Osteoblast (primary cell): ENCODE data around the gene MYOM1. TPM values are rescaled to one million over a fixed set of nuclear protein-coding genes. Genes with fewer than 3 reads are reported as not detected.

Experiments used
- DNase-seq: peaks from one replicate; pipeline ENCODE4 v3.0.0; 2011; ENCODE audit warnings: low spot score, mixed read lengths; ENCODE audit not compliant: insufficient read length; ENCODE audit errors: missing footprints
- H2AFZ ChIP-seq: 2 replicates; pipeline ENCODE4 v1.6.0; 2011; ENCODE audit warnings: mild to moderate bottlenecking, low read length
- H3K27ac ChIP-seq: 2 replicates; pipeline ENCODE4 v1.5.1; 2011; ENCODE audit warnings: mild to moderate bottlenecking, low read depth, low read length, moderate library complexity
- H3K27me3 ChIP-seq: 2 replicates; pipeline ENCODE4 v1.6.0; 2012; ENCODE audit warnings: mild to moderate bottlenecking, control low read depth, inconsistent platforms, low read length, moderate library complexity; ENCODE audit not compliant: insufficient read depth
- H3K36me3 ChIP-seq: 2 replicates; pipeline ENCODE4 v1.5.1; 2011; ENCODE audit warnings: mild to moderate bottlenecking, low read length, control low read depth, moderate library complexity; ENCODE audit not compliant: insufficient read depth
- H3K4me1 ChIP-seq: 2 replicates; pipeline ENCODE4 v1.5.1; 2011; ENCODE audit warnings: mild to moderate bottlenecking, low read length, control low read depth, moderate library complexity; ENCODE audit not compliant: insufficient read depth
- H3K4me2 ChIP-seq: 2 replicates; pipeline ENCODE4 v1.6.0; 2011; ENCODE audit warnings: mild to moderate bottlenecking, low read length; ENCODE audit not compliant: insufficient read depth
- H3K4me3 ChIP-seq: fragments of 200-600 bp; sonication (generic); 3 replicates; pipeline ENCODE4 v1.5.1; 2012; ENCODE audit warnings: mild to moderate bottlenecking, low read length, inconsistent platforms; ENCODE audit not compliant: insufficient read depth
- H3K79me2 ChIP-seq: 2 replicates; pipeline ENCODE4 v1.6.0; 2012; ENCODE audit warnings: mild to moderate bottlenecking, low read length, control low read depth, inconsistent platforms; ENCODE audit not compliant: insufficient read depth
- H3K9me3 ChIP-seq: 2 replicates; pipeline ENCODE4 v1.5.1; 2011; ENCODE audit warnings: low read depth, low read length, control low read depth
- H4K20me1 ChIP-seq: 2 replicates; pipeline ENCODE4 v1.6.0; 2012; ENCODE audit warnings: mild to moderate bottlenecking, low read length, control low read depth; ENCODE audit not compliant: insufficient read depth
- total RNA-seq: library from RNA; depleted of rRNA; stranded (reverse); fragments of >200 nt; gene quantifications from 2 replicates; pipeline ENCODE4 v1.2.3, GENCODE V29; 2012
- TF ChIP-seq, protein P1 (sequence below): IDR thresholded peaks from 2 replicates; pipeline ENCODE4 v1.5.1; 2011; ENCODE audit warnings: mild to moderate bottlenecking, low read depth, low read length, moderate library complexity; ENCODE audit errors: extremely low read depth

The MYOM1 gene
- total RNA-seq, 1 donor, result 1.8 TPM

DNA sequence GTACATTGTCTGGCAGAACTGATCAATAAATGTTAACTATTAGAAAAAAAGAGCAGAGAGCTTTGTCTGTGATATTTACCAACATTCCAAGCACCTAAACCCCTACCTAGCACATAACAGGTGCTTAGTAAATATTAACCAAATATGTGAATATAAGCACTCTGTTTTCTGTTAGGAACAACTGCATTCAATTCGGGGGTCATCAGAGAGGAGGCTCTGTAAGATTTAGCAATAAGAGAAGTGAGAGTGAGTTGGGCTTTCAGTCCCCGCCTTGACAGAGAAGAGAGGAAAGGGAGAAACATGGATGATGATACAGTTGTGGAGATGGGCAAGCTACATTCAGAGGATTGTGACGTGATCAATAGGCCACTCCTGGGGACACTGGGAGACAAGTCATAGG, 47.7 kb downstream of the MYOM1 start:
- Histone ChIP-seq H3K9me3 (no peaks in the 10 kb centered on the region), H4K20me1 (no peaks in the 10 kb centered on the region), H3K79me2 (no peaks in the 10 kb centered on the region), H3K4me3 (no peak overlapping the region), H3K27me3 (no peaks in the 10 kb centered on the region), H3K36me3 (no peaks in the 10 kb centered on the region), H3K4me1 (no peaks in the 10 kb centered on the region), H3K27ac (no peak overlapping the region), H2AFZ (no peak overlapping the region), H3K4me2 (no peak overlapping the region)
- TF ChIP-seq, protein P1, sequence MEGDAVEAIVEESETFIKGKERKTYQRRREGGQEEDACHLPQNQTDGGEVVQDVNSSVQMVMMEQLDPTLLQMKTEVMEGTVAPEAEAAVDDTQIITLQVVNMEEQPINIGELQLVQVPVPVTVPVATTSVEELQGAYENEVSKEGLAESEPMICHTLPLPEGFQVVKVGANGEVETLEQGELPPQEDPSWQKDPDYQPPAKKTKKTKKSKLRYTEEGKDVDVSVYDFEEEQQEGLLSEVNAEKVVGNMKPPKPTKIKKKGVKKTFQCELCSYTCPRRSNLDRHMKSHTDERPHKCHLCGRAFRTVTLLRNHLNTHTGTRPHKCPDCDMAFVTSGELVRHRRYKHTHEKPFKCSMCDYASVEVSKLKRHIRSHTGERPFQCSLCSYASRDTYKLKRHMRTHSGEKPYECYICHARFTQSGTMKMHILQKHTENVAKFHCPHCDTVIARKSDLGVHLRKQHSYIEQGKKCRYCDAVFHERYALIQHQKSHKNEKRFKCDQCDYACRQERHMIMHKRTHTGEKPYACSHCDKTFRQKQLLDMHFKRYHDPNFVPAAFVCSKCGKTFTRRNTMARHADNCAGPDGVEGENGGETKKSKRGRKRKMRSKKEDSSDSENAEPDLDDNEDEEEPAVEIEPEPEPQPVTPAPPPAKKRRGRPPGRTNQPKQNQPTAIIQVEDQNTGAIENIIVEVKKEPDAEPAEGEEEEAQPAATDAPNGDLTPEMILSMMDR, result no peak
- DNase-seq, result no peak

DNA sequence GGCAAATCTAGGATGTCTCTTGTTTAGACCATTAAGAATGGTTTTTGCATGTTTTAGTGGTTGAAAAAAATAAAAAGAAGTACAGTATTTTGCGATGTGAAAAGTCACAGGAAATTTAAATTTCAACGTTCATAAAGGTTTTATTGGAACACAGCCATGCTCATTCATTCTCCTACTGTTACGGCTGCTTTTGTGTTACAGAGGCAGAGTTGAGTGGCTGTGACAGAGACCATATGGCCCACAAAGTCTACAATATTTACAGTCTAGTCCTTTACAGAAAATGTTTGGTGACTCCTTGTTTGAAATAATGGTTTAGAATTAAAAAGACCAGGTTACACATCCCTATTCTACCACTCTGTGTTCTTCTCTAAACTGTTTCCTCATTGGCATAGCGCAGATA, 48.1 kb downstream of the MYOM1 start:
- TF ChIP-seq, protein P1, result no peak
- Histone ChIP-seq H3K27ac (no peak overlapping the region), H3K79me2 (no peaks in the 10 kb centered on the region), H3K4me1 (no peaks in the 10 kb centered on the region), H4K20me1 (no peaks in the 10 kb centered on the region), H3K27me3 (no peaks in the 10 kb centered on the region), H3K9me3 (no peaks in the 10 kb centered on the region), H3K36me3 (no peaks in the 10 kb centered on the region), H2AFZ (no peak overlapping the region), H3K4me3 (no peak overlapping the region), H3K4me2 (no peak overlapping the region)
- DNase-seq, result no peak

DNA sequence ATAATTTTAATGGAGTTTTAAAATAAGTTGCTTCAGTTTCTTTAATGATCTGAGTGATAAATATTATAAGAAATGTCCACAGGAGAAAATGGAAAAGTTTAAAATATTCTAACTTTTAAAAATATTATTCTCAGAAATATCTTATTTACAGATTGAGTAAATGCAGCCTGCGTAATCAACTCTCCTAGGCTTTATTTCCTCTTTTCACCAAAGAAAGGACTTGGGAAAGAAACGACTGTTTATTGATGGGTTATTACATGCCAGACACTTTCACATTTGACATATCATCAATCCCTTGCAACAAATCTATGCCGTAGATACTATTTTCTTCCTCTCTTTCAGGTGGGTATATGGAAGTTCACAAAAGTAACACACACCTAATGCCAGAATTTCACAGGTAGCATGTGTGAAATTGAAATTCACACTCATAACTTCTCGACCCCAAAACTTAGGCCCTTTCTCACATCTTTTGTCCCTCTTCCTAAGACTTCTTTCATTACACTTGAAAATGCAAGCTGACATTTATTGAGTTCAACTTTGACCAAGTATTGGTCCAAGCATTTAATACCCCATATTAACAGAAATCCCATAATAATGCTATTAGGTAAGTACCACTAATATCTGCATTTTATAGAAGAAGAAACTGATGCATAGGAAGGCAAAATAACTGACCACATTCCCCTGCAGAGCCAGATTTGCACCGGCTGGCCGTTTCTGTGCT, 49.2 kb downstream of the MYOM1 start:
- Histone ChIP-seq H3K27ac (no peak overlapping the region), H3K4me1 (no peaks in the 10 kb centered on the region)

DNA sequence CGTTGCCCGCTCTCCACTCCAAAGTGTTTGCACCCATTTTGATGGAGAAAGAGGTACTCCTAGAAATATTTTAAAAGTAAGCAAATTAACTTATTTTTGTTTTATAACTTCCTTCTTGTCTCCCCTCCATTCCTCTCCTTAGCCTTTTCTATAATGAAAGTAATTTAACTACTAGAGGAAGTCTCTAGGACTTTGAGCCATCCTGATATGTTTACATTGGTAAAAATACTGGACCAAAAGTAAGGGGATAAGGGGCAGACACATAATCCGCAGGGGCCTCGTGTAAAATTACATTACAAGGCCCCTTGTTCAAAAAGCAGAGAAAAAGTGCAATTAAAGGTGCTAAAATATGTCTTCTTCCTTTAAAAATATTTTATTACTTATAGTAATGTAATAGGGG, 55.4 kb downstream of the MYOM1 start:
- H4K20me1 ChIP-seq, result no peaks in the 10 kb centered on the region
- H3K79me2 ChIP-seq, result no peaks in the 10 kb centered on the region
- H2AFZ ChIP-seq, result no peak overlapping the region
- no peak overlapping the region for H3K27ac ChIP-seq
- TF ChIP-seq, protein P1, result no peak
- no peak overlapping the region for H3K4me2 ChIP-seq
- no peak overlapping the region for H3K4me3 ChIP-seq
- no peaks in the 10 kb centered on the region for H3K27me3 ChIP-seq
- no peaks in the 10 kb centered on the region for H3K36me3 ChIP-seq
- no peak for DNase-seq
- no peaks in the 10 kb centered on the region for H3K9me3 ChIP-seq
- no peaks in the 10 kb centered on the region for H3K4me1 ChIP-seq

More for the DNA sequence above, 49.2 kb downstream of the MYOM1 start:
- Histone ChIP-seq H3K4me3 (no peak overlapping the region), H3K27me3 (no peaks in the 10 kb centered on the region), H2AFZ (no peak overlapping the region), H3K79me2 (no peaks in the 10 kb centered on the region), H3K36me3 (no peaks in the 10 kb centered on the region), H4K20me1 (no peaks in the 10 kb centered on the region), H3K4me2 (no peak overlapping the region), H3K9me3 (no peaks in the 10 kb centered on the region)
- no peak for DNase-seq
- TF ChIP-seq, protein P1, result no peak
